Measurements from ENCODE around the gene TMCC1.

The TMCC1 gene

DNA sequence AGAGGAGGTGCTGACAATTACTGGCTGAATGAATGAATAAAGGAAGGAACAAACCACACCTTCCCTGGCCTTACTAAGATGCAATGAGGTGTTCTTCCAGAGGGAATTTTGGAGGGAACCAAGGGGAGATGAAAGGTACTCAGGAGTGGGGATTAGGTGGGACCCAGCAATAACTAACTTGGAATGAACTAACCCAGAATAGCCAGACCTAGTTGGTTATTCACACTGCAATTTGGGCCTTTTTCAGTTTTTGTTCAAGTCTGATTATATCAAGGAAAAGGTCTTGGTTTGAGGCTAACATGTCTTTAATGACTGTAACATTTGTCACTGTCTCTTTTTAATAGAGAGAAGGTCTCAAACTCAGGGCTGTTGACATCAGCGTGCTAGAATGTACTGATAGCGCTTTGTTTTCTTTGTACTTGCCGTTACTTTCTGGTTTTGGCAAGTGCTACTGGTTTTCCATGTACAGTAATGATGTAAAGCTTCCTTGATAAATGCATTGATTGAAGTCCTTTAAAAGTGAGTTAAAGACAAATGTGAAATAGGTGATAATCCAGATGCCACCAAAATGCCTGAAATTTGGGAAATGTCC lies 283.8 kb downstream of the TMCC1 start:
- DNase-seq (ENCODE audit: low spot score): no peak

DNA sequence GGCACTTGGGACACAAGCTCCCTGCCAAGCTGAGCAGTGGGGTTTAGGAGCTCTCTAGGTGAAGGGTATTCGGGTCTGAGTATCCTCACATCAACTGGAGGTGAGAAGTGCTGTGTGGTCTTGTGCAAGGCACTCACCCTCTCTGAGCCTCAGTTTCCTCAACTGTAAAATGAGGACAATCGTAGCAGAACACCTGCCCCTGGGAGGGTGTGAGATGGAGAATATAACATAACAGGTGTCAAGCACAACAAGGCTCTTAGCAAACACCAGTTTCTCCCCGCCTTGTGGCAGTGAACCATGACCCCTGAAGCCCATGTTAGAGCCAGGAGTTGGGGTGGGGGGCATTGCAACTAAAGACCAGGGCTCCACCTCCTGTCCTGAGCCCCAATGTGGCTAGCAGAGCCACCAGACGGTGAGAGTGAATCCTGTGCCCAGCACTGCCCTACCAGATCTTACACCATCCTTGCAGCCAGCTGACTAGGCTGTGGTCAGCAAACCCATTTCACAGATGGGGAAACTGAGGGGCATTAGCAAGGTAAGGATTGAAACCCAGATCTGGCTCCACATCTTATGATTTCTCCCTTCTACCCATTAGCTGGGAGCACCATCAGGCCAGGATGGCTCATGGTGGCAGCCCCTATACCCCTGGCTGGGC lies 284.4 kb downstream of the TMCC1 start:
- DNase-seq (ENCODE audit: low spot score): no peak

DNA sequence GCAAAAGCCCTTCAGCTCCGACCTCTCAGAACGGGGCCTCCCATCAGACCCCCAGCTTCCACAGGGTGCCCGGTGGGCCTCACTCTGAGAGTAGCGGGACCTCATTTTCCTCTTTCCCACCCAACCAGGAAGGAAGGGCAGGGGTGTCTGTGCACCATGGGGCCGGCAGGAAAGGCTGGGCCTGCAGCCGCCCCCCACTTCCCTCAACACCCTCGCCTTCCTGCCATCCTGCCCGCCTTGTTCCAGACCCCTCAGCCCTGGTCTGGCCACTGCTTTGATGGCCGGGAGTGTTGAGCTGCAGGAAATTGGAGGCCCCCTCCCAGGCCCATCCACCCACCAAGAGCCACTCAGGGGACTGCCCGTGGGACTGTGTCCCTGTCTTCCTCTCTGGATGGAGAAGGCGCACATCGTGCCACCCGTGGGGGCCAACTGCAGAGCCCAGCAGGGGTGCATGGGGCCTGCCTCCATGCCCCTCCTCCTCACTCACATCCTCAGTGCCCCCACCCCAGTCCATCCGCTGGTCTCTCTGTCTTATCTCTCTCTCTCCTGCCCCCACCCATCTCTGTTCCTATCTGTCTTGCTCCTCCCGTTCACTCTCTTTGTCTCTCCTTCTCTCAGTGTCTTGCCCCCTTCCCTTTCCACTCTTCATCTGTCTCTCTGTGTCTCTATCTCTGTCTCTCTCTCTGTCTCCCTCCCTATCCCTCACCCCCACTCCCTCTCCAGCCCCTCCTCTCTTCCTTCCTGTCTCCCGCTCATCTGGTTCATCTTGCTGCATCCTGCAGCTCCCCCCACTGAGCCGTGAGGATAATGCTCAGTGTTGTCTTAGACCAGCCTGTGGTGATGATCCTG lies 285.2 kb downstream of the TMCC1 start:
- no peak for DNase-seq (ENCODE audit: low spot score)

DNA sequence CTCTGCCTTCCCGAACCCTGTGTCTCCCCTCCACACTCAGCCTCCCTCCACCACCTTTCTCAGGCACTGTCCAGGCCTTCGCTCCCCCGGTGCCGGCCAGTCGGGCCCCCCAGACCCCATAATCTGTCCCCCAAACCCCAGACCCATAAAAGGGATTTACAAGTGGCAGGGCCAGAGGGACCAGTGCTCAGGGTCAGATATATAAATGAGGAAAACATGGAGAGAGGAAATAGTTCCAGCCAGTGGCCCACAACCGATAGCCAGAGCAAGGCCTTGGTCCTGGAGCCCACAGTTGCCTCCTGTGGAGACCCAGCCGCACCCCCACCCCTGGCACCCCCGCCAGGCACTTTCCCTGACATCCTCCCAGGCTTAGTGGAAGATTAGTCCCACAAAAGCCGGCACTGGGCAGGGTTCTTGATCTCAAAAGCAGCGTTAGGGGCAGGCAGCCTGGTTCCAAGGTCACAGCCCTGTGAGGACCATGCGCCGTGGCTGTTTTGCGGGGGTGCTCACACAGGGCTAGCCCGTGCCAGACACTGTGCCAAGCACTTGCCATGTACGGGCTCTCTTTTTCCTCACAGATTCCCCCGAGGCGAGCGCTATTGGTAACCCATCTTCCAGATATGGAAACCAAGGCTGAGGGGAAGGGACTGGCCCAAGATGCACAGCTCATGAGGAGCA lies 286.0 kb downstream of the TMCC1 start:
- no peak for DNase-seq (ENCODE audit: low spot score)

DNA sequence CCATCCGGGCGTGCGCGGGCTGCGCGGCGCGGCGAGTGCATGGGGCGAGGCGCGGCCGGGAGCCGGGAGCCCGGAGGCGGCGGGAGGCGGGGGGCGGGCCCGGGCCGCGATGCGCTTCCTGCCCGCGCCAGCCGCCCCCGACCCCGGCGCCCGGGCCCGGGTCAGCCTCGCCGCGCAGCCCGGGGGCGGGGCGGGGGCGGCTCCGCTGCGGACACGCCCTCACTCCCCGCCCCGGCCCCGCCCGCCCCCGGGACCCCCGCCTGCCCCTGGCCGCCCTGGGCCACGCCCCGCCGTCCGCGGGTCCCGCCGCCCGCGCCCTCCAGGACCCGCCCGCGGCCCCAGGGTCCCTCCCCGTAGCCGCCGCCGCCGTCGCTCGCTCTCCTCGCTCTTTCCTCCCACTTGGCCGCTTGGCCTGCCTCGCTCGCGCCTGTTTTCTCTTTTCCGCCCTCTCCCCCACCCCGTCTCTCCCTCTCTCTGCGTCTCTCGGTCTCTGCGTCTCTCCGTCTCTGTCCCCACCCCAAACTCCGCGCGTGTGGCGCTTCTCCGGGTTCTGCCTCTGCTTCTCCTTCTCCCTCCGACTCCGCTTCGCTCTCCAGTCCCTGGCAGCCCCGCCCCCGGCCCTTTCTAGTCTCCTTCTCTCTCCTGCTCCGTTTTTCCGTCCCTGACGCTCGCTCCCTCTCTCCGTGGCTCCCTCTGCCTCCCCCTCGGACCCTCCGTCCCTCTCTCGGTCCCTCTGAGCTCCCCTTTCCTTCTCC lies 286.7 kb downstream of the TMCC1 start, which contains the start of gene PLXND1:
PLXND1 (minus strand) TSS at position 41 of the 755 bp plus-strand sequence; CDS start at position 4, 37 bp downstream.
- DNase-seq (ENCODE audit: low spot score): peak; percentile 94

DNA sequence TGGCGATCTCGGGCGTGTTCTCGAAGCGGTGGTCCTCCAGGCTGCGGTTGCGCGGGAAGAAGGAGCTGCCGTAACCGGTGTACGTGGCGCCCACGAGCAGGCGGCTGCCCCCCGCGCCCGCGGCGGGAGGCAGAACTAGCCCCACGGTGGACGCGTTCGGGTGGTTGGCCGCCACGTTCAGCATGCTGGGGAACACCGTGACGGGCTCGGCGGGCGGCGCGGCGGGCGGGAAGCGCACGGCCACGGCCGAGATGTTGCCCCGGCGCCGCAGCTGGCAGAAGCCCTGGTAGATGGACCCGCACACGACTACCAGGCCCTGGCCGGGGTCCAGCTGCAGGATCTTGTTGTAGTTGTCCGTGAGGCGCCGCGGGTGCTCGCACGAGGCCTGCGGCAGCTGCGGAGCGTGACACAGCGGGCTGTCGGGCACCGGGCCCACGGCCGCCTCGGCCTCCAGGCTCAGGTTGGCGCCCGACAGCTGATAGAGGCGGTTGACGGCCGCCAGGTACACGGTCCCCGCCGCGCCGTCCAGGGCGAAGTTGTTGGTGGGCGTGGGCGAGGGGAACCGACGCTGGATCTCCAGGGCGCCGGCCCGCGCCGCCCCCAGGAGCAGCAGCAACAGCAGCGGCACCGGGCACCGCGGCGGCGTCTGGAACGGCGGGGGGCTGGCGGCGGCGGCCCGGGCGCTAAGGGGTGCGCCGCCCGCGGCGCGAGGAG lies 287.4 kb downstream of the TMCC1 start:
- no peak for DNase-seq (ENCODE audit: low spot score)

DNA sequence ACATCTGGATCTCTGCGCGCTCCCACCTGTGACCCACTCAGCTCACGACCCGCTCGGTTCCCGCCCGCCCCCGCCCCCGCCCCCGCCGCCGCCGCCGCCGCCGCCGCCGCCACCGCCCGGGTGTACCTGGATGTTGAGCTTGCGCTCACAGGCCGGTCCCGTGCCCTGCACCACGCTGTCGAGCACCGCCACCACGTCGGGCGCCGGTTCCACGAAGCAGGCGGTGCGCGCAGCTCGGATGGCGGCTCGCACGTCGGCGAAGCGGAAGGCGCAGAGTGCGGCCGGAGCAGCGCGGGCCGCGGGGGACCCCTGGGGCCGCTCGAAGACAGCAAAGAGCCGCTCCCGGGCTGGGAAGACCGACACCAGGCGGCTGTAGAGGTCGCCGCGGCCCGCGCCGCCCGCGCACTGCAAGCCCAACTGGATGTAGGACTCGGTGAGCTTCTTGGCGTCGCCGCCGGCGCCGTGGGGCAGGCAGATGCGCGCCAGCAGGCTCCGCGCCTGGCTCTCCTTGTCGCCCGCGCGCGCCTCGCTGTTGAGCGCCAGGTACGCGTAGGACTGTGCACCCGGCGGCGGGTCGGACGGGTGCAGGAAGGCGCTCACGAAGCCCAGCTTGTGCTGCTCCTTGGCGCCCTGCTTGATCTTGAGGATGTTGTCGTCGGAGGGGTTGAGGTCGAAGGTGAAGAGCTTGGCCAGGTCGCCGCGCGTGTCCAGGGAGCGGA lies 288.1 kb downstream of the TMCC1 start:
- no peak for DNase-seq (ENCODE audit: low spot score)

DNA sequence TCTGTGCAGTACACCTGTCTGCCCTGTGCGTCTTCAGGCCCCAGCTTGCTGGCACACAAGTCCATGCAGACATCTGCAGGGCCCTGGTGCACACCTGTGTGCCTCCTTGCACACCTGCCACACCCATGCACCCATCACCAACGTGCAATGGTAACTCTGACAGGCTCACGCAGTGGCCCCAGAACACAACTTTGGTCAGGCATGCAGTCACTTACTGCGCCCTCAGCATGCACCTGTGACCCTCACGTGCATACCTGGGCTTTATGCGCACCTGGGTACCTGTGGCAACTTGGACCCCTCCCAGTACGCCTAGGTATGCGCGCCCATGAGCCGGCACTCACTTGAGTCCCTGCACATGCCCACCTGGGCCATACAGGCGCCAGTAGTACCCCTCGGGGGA lies 288.7 kb downstream of the TMCC1 start:
- no peak for DNase-seq (ENCODE audit: low spot score)

DNA sequence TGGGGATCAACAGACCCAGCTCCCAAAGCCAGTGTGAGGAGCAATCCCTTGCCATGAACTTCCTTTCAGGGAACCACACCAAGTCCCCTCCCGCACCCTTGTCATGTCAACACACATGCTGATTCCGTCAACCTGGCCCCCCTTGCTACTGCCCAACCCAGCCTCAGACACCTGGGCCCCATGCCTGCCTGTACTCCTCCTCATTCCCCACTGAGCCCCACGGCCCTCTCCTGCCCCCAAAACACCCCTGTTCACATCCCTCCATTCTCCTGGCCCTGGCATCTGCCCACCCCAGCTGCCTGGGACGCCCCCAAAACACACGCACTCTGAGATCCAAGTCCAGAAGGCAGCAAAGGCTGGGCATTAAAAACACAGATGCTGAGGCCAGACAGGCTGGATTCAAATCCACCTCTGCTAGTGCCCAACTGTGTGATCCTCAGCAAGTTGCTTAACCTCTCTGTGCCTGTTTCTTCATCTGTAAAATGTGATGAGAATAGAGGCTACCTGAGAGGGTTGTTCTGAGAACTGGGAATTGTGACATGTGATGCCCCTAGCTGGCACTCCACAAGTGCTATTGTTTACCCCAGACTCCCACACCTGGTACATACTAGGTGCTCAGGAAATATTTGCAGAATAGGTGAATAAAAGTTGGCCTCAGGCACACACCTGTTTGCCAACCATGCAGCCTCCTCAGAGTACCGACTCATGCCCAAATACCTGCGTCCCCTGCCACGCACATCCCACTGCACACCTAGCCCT lies 289.3 kb downstream of the TMCC1 start:
- no peak for DNase-seq (ENCODE audit: low spot score)

DNA sequence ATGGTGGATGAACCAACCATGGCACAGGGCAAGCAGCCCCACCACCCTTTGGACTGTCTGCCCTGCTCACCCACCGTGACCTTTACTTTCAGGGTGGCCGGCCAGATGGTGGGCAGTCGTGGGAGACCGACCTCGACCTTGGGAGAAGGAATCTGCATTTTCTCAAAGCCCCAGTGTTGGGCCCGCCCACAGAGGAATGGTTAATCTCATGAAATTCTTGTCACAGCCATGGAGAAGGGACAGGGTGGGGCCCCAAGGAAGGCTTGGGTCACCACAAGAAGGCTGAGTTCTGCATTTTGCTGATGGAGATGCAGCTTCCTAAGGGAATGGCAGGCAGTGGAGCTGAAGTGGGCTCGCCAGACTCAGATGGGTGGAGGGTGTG lies 290.0 kb downstream of the TMCC1 start:
- no peak for DNase-seq (ENCODE audit: low spot score)

DNA sequence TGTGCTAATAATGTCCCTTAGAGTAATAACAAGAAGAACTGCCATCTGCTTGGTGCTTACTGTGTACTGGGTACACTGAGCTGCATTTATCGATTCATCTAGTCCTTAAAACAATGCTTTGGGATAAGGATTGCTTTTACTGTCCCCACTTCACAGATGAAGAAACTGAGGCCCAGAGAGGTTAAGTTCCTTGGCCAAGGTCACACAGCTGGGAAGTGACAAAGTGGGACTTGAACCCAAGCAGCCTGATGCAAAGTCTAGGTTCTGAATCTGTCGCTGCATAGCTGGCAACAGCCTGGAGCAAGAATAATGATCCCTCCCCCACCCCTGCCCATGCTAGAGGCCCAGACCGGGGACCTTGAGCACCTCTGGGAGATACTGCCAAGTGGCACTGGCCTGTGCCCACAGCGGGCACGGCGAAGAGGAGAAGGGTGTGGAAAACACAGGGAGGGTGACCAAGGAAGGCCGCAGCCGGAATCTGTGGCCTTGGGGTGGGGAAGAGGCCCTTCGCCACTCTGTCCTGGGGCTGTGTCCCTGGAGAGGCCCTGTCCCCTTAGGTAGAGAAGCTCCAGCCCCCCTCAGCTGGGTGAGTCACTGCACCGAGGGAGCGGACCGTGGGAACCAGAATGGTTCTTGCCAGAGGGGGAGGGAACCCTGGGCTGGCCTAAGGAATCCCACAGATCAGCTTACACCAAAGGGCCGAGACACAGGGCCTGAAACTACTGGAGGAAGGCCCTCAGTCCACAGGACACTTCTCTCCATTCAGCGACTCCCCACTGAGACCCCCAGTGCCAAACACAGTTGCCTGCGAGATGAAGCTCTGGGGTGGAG lies 290.6 kb downstream of the TMCC1 start:
- peak; percentile 66 for DNase-seq (ENCODE audit: low spot score)

DNA sequence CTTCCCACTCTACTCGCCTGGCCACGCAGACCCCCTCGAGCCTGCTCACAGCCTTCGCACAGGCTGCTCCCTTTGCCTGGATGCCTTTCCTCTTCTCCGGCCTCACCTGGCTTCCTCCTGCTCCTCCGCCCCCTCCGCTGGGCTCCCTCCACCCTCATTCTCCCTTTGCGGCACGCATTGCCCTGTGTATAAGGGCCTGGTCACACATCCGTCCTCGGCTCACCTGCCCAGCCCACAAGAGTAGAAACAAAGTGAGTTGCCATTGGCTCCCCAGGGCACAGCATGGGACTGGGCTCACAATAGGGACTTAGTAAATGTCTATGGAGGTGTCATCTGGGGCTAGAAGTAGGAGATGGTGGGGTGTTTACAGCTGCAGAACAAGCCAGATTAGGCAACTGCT lies 291.2 kb downstream of the TMCC1 start:
- DNase-seq (ENCODE audit: low spot score): no peak

DNA sequence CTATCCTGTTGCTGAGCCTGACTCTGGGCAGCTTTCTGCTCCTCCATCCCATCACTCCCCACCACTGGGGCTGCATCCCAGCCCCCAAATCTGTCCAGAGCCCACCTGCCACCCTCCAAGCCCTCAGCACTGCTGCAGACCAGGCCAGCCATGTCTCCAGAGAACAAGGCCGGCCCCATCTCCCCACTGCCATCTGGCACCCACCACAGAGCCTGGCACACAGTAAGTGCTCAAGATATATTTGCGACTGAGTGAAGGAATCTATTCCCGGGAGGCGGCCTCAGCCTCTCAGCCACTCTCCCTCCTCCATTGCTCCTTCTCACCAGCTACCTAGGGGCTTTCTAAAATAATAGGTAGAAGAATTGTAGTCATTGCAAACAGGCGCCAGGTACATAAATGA lies 291.8 kb downstream of the TMCC1 start:
- DNase-seq (ENCODE audit: low spot score): no peak

DNA sequence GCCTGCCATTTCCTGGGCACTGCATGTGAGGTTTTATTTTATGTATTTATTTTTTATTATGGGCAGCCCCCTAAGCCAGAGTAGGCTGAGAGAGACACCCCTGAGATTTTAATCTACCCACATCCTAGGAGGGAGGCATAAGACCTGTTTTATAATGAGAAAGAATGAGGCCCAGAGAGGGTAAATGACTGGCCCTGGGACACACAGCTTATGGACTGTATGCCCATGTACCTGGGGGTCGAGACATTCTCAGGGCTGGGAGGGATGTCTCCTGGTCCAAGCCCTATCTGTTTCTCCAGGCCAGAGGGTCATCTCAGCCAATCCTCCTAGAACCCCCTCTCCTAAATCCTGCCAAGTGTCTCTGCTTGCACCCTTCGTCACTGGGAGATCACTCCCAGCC lies 293.2 kb downstream of the TMCC1 start:
- DNase-seq (ENCODE audit: low spot score): no peak

DNA sequence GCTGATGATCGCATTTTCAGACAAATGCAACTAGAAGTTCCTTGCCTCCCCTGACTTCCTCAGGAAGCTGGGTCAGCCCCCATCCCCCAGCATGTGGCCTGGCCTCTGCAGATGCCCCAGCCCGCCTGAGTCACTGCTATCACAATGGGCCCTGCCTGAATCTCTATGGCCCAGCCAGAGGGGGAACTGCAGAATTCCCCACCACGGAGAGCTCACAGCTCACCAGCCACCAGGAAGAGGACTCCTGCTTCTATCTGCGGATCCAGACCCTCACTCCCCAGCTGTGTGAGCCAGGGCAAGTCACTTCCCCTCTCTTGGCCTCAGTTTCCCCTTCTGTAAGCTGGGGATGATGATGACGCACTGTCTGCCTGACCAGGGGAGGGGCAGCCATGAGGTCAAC lies 293.9 kb downstream of the TMCC1 start:
- DNase-seq (ENCODE audit: low spot score): peak; percentile 73

DNA sequence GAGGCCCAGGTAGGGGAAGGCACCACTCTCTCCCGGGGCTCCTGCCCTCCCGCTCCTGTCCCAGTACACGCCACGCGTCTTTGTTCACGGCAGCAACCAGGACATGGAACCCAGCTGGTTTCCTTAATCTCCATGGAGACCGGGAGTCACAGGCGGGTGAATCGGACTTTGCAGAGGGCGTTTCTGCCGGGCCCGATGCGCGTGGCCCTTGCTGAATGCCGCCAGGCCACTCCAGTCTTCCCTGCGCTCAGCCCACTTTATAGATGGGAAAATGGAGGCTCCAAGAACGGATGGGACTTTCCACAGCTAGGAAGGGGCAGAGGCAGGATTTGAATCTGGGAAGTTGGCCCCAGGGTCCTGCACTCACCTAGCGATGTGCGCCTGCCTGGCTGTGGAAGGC lies 294.4 kb downstream of the TMCC1 start:
- no peak for DNase-seq (ENCODE audit: low spot score)

DNA sequence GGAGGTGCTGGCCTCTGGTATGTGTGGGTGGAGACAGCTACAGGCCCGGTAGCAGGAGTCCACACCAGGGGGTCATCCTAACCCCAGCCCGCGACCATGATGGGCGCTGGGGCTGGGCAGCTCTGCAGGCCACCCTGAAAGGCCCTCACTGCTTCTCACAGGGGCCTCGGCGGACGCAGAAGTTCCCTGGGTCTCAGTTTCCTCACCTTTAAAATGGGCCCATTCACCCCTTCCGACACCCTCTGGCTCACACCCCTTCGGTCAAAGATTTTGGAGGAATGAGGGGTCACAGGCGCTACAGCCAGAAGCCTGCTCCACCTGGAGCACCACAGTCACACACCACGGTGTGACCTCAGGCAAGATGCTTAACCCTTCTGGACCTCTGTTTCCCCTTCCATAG lies 295.0 kb downstream of the TMCC1 start:
- DNase-seq (ENCODE audit: low spot score): no peak

DNA sequence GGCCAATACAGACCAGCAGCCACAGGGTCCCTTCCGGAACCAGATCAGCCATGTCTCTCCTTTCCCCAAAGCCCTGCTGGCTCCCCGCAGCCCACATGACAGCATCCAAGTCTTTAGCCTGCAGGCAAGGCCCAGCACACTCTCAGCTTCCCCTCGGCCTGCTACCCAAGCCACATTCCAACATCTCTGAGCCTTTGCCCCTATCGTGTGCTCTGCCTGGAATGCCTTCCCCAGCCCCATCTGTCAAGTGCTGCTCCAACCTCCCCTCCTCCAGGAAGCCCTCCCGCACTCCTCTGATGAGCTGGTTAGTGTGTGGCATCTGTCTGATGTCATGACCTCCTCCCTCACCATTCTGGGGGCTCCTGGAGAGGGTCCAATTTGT lies 295.5 kb downstream of the TMCC1 start:
- DNase-seq (ENCODE audit: low spot score): no peak

All from iPS-NIHi11 (cell line).